ENCODE measurements around the gene MSRB2.

DNA sequence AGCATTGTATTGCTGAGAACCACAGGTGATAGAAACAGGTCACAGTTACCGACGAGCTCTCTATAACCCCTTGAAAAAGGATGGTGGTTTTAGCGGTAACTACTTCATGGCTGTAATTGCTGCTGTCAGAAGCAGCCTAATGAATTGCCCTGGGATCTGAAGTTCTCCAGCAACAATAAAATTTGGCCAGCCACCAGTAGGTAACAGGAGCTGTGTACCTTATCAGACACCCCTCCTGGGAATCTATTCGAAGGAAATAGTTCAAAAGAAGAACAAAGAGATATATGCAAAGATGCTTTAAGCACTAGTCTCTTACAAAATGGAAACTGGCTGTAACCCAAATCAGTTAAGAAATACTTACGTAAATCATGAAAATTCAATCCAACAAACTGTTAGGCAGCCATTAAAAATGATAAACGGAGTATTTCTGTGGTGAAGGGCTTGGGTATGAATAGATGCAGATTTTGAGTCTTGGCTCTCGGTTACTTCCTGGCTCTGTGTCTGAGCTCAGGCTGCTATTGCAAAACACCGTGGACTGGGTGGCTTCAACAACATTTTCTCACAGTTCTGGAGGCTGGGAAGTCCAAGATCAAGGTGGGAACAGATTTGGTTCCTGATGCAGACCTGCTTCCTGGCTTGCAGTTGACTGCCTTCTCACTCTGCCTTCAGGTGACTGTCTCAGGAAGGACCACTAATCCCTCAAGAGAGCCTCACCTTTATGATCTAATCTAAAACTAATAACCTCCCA, 1.6 kb downstream of the MSRB2 start:
- TF ChIP-seq, protein P1, sequence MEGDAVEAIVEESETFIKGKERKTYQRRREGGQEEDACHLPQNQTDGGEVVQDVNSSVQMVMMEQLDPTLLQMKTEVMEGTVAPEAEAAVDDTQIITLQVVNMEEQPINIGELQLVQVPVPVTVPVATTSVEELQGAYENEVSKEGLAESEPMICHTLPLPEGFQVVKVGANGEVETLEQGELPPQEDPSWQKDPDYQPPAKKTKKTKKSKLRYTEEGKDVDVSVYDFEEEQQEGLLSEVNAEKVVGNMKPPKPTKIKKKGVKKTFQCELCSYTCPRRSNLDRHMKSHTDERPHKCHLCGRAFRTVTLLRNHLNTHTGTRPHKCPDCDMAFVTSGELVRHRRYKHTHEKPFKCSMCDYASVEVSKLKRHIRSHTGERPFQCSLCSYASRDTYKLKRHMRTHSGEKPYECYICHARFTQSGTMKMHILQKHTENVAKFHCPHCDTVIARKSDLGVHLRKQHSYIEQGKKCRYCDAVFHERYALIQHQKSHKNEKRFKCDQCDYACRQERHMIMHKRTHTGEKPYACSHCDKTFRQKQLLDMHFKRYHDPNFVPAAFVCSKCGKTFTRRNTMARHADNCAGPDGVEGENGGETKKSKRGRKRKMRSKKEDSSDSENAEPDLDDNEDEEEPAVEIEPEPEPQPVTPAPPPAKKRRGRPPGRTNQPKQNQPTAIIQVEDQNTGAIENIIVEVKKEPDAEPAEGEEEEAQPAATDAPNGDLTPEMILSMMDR (IDR thresholded peaks at IDR 0.05) = no peak
- no peak for TF ChIP-seq POLR2AphosphoS5 (IDR thresholded peaks at IDR 0.05)
- TF ChIP-seq POLR2A (IDR thresholded peaks at IDR 0.05) = no peak
